ENCODE measurements around the gene TBX21.
A peak's percentile ranks its signal among the peaks of the same experiment; 100 is the strongest.
"Not testable (repeated sequence)": the region's sequence is repeated elsewhere in the genome, so short reads cannot be mapped to it uniquely, and the experiment has no call there.

Gene TBX21

DNA sequence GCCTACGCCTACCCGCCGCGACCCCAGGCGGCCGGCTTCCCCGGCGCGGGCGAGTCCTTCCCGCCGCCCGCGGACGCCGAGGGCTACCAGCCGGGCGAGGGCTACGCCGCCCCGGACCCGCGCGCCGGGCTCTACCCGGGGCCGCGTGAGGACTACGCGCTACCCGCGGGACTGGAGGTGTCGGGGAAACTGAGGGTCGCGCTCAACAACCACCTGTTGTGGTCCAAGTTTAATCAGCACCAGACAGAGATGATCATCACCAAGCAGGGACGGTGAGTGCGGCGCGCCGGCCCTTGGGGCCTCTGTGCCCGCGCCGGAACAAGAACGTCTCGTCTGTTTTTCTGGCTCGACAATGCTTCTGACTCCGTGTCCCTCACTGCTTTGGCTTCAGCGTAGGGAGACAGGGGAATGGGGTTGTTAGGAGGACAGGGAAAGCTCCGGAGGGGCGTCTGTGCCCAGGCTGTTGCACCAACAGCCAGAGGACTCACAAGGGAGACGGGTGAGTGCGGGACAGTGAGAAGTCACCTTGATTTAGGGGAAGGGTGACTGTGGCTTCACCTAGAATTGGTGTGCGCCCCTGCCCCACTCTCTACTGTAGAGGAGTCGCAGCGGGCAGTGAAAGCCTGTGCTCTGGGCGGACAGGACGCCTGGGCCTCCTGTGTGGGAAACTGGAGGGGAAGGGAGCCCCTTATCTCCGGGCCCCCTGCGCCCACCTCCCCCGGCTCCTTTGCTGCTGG lies 806 bp downstream of the TBX21 start:
- DNase-seq: no peak

DNA sequence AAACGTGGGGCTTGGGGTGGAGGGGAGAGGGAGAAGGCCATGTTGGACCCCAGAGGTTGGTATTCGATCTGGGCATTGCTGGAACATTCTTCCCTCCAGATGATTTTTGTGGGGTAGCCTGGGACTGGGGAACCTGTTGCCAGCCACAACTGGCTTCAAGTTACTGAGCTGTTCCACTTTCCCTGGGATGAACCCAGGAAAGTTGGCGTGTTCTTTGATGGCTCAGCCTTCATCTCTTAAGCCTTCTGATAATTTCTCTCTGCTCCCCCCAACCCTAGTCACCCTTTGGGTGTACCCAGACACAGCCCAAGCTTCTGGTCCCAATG lies 2.1 kb downstream of the TBX21 start:
- no peak for DNase-seq

DNA sequence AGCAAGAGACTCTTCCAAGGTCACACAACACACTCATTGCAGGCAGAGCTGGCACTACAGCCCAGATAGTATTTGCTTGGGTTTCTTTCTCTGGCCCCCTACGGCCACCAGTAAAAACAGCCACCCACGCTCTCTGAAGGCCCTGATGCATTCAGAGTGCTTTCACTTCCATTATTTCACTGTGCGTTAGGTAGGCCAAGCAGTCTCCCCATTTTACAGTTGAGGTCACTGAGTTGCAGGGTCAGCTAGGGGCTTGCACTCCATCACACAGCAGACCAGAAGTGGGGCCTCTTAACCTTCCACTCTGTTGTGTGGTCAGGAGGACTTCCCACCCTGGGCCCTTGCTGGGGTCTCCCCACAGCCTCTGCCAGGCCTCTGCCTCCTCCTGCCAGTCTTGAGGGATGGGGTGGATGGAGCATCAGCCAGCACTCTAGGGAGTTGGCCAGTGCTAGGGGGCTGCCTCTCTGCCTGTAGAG lies 2.5 kb downstream of the TBX21 start:
- no peak for DNase-seq

DNA sequence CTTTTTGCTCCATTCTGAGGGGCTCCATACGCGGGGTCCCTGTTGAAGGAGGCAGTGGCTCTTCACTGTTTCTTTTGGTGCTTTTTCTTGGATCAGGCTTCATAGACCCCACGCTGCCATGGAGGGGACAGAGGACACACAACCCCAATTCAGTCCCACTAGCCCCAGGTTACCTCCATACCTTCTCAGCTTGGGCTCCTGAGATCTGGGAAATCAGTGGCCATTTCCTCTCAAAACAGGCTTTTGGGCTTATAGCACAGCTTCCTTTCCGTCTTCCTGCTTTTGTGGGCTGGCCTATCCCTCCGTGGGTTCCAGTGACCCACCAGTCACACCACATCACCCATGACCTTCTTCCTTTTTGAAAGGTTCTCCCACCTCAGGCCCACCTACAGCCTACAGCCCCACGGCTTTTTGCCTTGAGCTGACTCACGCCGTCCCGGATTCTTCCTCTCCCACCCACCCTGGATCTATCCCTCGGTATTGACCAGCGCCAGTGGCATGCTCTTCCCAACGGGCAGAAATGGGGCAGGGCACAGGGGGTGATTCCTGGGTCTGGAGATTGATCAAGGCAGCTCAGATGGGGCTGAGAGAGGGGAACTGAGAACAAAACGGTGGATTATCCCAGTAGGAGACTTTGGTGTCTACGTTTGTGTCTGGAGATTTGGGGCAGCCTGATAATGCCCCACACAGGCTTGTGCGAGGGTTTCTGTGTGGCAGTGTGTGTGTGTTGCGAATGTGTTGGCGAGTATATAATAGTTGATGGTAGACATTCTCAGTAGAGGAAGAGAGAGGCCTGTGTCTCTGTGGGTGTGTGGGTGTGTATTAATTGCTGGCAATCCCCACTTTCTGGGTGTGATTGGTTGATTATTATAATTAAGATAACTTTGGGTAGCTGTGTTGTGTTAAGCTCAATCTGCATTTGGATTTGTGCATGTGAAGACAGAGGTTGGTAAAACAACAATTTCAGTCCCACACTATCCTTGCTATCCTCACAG lies 3.8 kb downstream of the TBX21 start:
- DNase-seq: no peak

DNA sequence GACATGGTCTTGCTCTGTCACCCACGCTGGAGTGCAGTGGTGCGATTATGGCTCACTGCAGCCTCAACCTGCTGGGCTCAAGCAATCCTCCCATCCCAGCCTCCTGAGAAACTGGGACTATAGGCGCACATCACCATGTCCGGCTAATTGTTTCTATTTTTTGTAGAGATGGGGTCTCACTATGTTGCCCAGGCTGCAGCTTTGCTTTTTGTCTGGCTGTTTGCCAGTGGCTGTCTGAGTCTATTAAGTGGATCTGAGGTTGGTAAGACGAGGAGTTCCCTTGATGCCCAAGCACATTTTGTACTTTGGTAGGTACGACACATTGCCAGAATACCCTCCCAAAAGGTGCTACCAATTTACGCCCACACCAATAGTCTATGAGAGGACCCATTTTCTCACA lies 5.1 kb downstream of the TBX21 start:
- DNase-seq: no peak

DNA sequence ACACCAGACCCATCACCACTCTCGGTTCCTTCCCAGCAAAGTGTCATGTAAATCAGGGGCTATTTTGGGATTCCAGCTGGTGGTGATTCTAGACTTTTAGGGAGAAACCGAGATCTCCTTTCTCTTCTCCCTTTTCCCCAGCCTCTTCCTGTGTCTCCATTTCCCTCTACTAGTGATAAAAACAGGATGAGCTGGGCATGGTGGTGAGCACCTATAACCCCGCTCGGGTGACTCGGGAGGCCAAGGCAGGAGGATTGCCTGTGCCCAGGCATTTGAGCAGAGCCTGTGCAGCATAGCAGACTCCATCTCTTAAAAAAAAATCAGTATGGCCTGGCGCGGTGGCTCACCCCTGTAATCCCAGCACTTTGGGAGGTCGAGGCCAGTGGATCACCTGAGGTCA lies 6.1 kb downstream of the TBX21 start:
- DNase-seq: no peak

DNA sequence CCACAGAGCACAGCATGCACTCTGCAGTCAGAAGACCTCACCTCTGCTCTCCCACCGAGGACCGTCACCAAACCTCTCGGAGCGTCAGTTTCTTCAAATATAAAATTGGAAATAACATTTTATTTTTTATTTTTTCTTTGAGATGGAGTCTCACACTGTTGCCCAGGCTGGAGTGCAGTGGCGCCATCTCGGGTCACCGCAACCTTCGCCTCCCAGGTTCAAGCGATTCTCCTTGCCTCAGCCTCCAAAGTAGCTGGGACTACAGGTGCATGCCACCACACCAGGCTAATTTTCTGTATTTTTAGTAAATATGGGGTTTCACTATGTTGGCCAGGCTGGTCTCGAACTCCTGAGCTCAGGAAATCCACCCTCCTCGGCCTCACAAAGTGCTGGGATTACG lies 6.9 kb downstream of the TBX21 start:
- DNase-seq: not testable (repeated sequence)

DNA sequence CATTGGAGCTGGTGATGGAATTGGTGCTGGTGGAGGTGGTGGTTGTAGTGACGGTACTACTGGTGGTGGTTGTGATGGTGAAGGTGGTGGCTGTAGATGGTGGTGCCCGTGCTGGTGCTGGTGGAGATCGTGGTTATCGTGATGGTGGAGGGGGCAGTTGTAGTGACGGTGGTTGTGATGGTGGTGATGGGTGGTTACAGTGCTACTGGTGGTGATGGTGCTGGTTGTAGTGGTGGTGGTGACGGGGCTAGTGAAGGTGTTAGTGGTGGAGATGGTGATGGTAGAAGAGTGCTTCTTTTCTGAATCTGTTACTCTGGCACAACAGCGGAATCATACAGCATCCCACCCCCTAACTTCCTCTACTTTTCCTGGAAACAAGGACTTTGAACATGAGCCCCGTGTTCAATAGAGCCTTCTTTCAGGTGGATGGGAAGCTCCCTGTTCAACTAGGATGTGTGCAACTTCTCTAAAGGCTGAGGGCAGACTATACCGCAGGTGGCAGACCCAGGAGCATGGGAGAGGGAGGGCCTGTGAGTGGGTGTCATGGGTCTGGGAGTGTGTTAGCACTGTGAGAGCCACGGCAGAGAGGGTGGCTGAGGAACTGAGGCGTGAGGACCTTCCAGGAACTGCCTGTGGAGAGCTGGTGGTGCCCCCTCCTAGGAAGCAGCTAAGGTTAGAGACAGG lies 8.2 kb downstream of the TBX21 start:
- no peak for DNase-seq

DNA sequence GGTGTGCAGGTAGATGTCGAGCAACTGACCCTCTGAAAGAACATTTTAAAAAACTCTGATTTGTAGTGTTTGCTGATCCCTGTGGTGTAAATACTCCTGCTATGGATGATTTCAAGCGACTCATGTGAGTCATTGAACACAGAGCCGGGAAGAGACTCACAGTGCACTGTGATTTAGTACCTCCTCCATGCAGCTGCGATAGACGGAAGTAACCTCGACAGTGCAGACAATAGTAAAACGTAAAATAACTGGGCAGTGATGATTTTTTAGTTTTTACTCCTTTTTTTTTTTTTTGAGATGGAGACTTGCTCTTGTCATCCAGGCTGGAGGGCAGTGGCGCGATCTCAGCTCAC lies 8.7 kb downstream of the TBX21 start:
- DNase-seq: no peak

DNA sequence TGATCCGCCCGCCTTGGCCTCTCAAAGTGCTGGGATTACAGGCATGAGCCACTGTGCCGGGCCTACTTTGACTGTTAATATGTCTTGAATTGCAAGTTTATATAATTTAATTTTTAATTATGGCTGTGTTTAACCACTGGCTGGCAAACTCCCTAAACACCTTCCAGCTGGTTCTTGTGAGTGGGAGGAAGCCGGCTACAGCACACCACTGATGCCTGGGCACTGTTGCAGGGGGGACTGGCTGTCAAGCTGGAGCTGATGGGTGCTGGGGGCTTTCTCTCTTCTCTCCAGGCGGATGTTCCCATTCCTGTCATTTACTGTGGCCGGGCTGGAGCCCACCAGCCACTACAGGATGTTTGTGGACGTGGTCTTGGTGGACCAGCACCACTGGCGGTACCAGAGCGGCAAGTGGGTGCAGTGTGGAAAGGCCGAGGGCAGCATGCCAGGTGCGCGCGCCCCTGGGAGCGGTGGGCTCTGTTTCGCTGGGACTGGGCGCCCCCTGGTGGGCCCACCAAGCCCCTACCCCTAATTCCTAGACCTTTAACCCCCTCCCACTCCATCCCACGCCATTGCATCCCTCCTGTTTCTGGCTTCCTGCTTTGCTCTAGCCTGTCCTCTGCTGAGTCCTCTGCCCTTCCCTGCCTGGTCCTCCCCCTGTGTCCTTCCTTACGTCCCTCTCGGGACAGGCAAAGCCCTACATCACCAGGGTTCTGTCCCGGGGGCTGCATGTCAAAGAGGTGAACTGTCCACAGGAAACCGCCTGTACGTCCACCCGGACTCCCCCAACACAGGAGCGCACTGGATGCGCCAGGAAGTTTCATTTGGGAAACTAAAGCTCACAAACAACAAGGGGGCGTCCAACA lies 9.5 kb downstream of the TBX21 start:
- peak; percentile 33 for DNase-seq

DNA sequence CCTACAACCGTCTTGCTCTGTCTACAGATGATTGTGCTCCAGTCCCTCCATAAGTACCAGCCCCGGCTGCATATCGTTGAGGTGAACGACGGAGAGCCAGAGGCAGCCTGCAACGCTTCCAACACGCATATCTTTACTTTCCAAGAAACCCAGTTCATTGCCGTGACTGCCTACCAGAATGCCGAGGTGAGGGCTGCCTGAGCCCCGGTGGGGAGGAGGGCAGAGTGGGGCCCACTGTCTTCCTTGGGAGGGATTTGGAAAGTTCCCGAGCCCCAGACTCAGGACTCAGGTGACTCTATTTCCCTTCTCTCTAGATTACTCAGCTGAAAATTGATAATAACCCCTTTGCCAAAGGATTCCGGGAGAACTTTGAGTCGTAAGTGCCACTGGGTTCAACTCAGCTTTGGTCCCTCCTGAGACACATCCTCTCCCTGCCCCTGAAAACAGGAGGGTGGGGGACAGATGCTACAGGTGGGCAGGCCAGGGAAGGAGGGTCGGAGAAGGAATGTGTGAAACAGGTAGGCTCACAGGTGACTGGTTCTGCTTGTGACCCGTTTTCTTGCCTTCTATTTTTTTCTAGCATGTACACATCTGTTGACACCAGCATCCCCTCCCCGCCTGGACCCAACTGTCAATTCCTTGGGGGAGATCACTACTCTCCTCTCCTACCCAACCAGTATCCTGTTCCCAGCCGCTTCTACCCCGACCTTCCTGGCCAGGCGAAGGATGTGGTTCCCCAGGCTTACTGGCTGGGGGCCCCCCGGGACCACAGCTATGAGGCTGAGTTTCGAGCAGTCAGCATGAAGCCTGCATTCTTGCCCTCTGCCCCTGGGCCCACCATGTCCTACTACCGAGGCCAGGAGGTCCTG lies 11.4 kb downstream of the TBX21 start:
- no peak for DNase-seq

DNA sequence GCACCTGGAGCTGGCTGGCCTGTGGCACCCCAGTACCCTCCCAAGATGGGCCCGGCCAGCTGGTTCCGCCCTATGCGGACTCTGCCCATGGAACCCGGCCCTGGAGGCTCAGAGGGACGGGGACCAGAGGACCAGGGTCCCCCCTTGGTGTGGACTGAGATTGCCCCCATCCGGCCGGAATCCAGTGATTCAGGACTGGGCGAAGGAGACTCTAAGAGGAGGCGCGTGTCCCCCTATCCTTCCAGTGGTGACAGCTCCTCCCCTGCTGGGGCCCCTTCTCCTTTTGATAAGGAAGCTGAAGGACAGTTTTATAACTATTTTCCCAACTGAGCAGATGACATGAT lies 12.0 kb downstream of the TBX21 start:
- DNase-seq: no peak

DNA sequence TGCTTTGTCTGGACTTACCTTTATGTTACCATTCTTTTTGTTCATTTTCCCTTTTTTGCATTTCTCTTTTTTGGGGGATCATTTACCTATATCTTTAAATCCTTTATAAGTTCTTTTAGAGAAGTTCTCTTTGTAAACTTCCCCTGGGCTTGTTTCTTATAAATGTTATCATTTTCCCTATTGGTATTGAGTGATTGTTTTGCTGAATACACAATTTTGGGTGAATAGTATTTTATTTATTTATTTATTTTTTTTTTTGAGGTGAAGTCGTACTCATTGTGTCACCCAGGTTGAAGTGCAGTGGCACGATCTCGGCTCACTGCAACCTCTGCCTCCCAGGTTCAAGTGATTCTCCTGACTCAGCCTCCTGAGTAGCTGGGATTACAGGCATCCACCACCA lies 18.4 kb downstream of the TBX21 start:
- no peak for DNase-seq

DNA sequence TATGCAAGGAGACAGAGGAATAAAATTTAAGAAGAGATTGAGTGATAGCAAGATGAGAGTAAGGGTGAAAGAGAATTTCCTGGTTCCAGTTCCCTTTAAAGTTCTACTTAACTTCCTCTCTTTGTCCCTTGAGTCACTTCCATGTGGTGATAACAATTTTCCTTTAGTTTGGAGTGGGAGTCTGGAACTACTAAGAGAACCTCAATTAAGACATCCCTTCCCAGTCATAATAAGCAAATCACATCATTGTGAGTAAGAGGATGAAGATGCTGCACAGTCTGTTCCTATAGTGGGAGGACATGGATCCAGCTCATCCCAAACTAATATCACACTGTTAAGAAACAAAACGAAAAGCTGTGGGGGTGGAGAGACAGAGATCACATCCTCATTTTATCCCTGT lies 24.4 kb downstream of the TBX21 start:
- DNase-seq: no peak

DNA sequence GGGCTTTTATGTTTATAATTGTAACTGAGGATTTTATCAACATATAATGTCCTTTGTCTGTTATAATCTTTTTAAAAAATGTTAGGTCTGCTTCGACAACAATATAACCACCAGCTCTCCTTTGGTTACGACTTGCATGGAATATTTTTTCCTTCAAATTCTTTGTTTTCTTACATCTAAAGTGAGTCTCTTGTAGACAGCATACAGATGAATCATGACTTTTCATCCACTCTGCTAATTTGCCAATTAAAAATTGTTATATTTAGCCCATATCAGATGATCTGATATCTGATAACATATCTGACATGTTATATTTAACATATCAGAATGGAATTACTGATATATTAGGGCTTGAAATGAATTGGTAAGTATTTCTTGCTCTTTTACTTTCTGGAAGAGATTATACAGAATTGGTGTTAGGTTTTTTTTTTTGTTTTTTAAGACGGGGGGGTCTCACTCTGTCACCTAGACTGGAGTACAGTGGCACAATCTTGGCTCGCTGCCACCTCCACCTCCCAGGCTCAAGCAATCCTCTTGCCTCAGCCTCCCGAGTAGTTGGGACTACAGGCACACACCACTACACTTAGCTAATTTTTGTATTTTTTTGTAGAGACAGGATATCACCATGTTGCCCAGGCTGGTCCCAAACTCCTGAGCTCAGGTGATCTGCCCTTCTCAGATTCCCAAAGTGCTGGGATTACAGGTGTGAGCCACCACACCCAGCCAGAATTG lies 27.5 kb downstream of the TBX21 start:
- no peak for DNase-seq

DNA sequence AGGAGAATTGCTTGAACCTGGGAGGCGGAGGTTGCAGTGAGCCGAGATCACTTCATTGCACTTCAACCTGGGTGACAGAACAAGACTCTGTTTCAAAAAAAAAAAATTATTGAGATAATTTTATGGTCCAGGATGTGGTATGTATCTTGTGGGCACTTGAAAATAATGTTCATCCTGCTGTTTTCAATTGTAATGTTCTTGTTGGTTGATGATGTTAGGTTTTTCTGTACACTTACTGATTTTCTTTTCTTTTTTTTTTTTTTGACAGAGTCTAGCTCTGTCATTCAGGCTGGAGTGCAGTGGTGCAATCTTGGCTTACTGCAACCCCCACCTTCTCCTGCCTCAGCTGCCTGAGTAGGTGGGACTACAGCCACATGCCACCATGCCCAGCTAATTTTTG lies 29.7 kb downstream of the TBX21 start:
- DNase-seq: no peak

DNA sequence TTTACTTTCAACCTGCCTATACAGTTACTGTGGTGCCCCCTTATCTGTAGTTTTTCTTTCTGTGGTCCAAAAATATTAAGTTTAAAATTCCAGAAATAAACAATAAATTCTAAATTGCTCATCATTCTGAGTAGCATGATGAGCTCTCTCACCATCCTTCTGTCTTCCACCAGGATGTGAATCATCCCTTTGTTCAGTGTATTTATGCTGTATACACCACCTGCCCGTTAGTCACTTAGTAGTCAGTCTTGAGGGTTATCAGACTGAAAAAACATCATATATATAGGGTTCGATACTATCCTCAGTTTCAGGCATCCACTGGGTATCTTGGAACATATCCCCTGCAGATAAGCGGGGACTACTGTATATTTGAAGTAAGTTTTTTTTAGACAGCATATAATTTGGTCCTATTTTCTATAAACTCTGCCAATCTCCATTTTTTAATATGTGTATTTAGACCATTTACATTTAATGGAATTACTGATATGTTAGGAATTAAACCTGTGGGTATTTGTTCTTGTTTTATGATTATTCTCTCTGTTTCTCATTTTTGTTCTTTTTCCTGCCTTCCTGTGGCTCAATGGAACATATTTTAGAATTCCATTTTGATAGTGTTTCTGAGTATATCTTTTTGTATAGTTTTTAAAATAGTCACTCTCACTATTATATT lies 31.0 kb downstream of the TBX21 start:
- no peak for DNase-seq

DNA sequence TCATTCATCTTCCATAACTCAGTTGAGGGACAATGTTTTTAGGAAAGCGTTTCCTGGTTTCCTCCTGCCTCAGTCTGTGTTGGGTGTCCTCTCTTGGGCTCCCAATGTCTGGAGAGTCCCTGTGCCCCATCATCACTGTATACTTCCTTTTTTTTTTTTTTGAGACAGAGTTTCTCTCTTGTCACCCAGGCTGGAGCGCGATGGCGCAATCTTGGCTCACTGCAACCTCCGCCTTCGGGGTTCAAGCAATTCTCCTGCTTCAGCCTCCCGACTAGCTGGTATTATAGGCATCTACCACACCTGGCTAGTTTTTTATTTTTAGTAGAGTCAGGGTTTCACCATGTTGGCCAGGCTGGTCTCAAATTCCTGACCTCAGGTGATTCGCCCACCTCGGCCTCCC lies 40.6 kb downstream of the TBX21 start:
- not testable (repeated sequence) for DNase-seq

DNA sequence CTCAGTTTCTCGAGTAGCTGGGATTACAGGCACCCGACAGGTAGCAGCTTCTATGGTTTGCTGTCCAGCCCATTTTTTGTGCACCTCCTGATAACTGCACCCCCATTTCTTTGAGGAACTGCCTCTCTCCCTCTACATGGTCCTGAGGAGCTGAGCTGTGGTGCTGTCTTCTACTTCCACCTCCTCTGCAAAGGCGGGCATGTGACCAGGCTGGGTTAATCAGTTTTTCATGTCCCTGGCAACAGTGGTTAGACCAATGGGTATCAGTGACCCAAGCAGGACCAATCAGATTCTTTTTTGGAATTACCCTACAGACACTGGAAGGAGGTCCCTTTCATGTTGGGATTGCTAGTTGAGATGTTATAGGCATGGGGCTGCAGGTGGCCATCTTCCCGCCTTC lies 41.3 kb downstream of the TBX21 start:
- no peak for DNase-seq

DNA sequence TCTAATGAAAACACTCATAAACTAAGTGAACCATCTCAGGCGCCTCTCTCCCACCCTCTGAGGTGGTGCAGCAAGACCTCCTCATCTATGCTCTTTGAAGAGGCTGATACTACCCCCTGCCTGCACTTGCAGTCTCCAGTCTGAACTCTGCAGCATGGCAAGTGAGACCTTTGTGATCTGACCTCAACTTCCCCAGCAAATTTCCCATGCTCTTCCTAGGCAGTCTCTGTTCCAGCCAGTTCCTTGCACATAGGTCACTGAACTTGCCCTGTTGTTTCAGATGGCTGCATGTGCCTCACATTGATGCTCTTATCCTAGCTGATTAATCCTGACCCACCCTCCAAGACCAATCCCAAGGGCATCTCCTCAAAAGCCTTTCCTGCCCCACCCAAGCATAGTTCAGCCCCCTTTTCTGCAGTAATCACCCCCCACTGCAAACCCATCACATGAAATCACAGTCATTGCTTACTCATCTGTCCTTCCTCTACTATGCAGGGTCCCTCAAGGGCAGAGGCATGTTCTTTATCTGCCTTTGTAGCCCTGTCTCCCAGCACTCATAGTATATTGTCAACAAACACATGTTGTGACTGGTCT lies 42.0 kb downstream of the TBX21 start:
- DNase-seq: no peak

Data from NCI-H1105 treated with DMSO at 0.1 percent for 48 hours (cell line).